MCF 10A (cell line): Measurements from ENCODE around the gene TRPC4AP. TPM values are rescaled to one million over a fixed set of nuclear protein-coding genes. Genes with fewer than 3 reads are reported as not detected.

Experiments
- BruUV-seq: library from RNA; stranded (reverse); fragments of 400-500 nt; replicated peaks from 2 replicates; lab custom pipeline; 2021; lab: Mats Ljungman, UMichigan
- CTCF ChIA-PET: fragments of 300-600 bp; sonication (Branson Sonifier 250); formaldehyde crosslinking; extraction: SDS; loops from one replicate; lab custom pipeline; 2021; ENCODE audit warnings: antibody characterized with exemption, inconsistent platforms; lab: Yijun Ruan, JAX
- POLR2A ChIA-PET: fragments of 300-600, 350-650 bp; sonication (Branson Sonifier 250); formaldehyde crosslinking; extraction: SDS; loops from one replicate; lab custom pipeline; 2020; ENCODE audit warnings: antibody characterized with exemption, inconsistent platforms; lab: Yijun Ruan, JAX
- DNase-seq: peaks from one replicate; pipeline ENCODE4 v3.0.0-alpha.2; 2018; ENCODE audit not compliant: unreplicated experiment
- H3K27ac Mint-ChIP-seq: one replicate; pipeline ENCODE4 v1.8.0; 2022; ENCODE audit warnings: mild to moderate bottlenecking, low read depth, mixed read lengths; ENCODE audit not compliant: unreplicated experiment
- H3K27me3 Mint-ChIP-seq: one replicate; pipeline ENCODE4 v1.8.0; 2022; ENCODE audit warnings: mixed read lengths; ENCODE audit not compliant: insufficient read depth, unreplicated experiment
- H3K36me3 Mint-ChIP-seq: one replicate; pipeline ENCODE4 v1.8.0; 2022; ENCODE audit warnings: mild to moderate bottlenecking, moderate library complexity, mixed read lengths; ENCODE audit not compliant: insufficient read depth, unreplicated experiment
- H3K4me1 Mint-ChIP-seq: one replicate; pipeline ENCODE4 v1.8.0; 2022; ENCODE audit warnings: mixed read lengths; ENCODE audit not compliant: insufficient read depth, unreplicated experiment
- H3K4me3 Mint-ChIP-seq: one replicate; pipeline ENCODE4 v1.8.0; 2022; ENCODE audit warnings: mild to moderate bottlenecking, moderate library complexity, mixed read lengths; ENCODE audit not compliant: unreplicated experiment
- H3K9me3 Mint-ChIP-seq: one replicate; pipeline ENCODE4 v1.8.0; 2022; ENCODE audit warnings: mixed read lengths; ENCODE audit not compliant: unreplicated experiment
- intact Hi-C: fragments of 100-400 bp; cut with micrococcal nuclease; formaldehyde crosslinking; loops from 2 replicates; pipeline ENCODE4 v1.14.1; 2022
- total RNA-seq: library from RNA; stranded (reverse); gene quantifications from 2 replicates; pipeline ENCODE4 v1.2.3, GENCODE V29; 2022
- TF ChIP-seq, protein P1 (sequence below): fragments of 200-600 bp; IDR thresholded peaks from one replicate; pipeline ENCODE4 v1.8.0; 2022; ENCODE audit warnings: antibody characterized with exemption, mild to moderate bottlenecking; ENCODE audit not compliant: unreplicated experiment

Gene TRPC4AP
- total RNA-seq, 1 experiment from 2014 or later = 51.8 TPM

DNA sequence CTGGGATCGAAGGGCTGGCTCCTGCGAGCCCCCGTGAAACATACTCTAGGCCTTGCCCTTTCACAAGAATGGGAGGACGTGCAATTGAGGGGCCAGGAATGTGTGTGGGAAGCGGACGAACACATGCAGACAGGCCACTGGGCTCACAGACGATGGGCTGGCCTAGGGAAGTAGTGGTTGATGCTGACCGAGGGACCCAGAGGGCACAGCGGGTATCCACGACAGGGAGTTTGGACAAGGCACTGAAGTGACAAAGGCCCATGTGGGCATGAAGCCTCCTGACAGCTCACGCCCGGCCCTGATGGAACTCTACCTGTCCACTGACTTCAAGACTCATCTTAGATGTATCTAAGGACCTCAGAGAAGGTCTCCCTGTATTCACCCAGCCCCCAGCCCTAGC, 84.7 kb downstream of the TRPC4AP start:
- H3K27me3 Mint-ChIP-seq = no peaks in the 10 kb centered on the region
- no peak for DNase-seq
- ChIA-PET POLR2A (no interaction called here), CTCF (interaction anchor here (0.6 to 1.0 kb wide), 2 partner anchors 9 to 20 kb away, joined by 3 read pairs; no protein-coding TSS in a partner anchor)
- H3K4me1 Mint-ChIP-seq = no peaks in the 10 kb centered on the region
- peaks cover 92% of the 10 kb centered on the region for H3K36me3 Mint-ChIP-seq
- no TSS peak for BruUV-seq
- TF ChIP-seq, protein P1, sequence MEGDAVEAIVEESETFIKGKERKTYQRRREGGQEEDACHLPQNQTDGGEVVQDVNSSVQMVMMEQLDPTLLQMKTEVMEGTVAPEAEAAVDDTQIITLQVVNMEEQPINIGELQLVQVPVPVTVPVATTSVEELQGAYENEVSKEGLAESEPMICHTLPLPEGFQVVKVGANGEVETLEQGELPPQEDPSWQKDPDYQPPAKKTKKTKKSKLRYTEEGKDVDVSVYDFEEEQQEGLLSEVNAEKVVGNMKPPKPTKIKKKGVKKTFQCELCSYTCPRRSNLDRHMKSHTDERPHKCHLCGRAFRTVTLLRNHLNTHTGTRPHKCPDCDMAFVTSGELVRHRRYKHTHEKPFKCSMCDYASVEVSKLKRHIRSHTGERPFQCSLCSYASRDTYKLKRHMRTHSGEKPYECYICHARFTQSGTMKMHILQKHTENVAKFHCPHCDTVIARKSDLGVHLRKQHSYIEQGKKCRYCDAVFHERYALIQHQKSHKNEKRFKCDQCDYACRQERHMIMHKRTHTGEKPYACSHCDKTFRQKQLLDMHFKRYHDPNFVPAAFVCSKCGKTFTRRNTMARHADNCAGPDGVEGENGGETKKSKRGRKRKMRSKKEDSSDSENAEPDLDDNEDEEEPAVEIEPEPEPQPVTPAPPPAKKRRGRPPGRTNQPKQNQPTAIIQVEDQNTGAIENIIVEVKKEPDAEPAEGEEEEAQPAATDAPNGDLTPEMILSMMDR = no peak
- H3K27ac Mint-ChIP-seq = no peak overlapping the region
- intact Hi-C loops = no loop called here
- H3K4me3 Mint-ChIP-seq = no peak overlapping the region
- H3K9me3 Mint-ChIP-seq = no peaks in the 10 kb centered on the region

DNA sequence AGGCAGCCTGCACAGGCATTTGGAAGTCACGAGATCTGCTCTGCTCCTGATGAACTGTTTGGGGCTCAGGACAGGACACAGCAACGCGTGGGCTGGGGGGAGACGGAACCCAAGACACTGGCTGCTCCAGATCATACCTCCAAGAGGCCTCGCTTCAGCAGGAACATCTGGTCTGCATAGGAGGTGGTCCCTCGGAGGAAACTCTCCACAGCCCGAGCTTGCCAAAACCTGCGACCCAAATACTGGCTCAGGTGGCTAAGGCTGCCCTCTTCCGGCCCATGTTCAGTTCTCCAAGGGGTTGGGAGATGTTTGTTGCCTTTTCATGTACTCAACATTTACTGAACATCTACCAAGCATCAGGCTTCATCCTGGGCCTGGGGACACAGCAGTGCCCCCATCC, 85.2 kb downstream of the TRPC4AP start:
- TF ChIP-seq, protein P1 = no peak
- Mint-ChIP-seq H3K4me3 (no peak overlapping the region), H3K4me1 (no peaks in the 10 kb centered on the region), H3K9me3 (no peaks in the 10 kb centered on the region), H3K36me3 (peaks cover 93% of the 10 kb centered on the region), H3K27ac (no peak overlapping the region), H3K27me3 (no peaks in the 10 kb centered on the region)
- no TSS peak for BruUV-seq
- CTCF ChIA-PET = no interaction called here
- intact Hi-C loops = no loop called here
- POLR2A ChIA-PET = interaction anchor here (1.0 to 1.3 kb wide), 2 partner anchors 8 to 18 kb away, joined by 3 to 4 read pairs; no protein-coding TSS in a partner anchor
- no peak for DNase-seq

DNA sequence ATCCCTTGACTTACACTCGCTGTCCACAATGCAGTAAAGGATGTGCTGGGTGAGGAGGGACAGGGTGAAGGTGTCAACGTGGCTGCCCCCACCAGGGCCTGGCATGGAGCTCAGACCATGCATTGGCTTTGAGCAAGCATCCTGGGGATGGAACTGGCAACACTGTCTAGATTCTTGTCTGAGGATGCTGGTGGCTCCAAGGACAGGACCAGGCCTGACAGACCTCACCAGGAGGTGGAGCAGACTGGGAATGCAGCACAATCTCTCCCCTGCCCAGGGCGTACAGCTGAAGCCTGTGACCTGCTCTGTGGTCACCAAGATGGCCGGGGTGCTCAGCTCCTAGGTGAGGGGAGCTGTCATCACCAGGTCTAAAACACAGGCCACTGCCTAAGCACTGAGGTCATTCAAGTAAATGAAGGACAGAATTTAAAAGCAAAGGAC, 86.1 kb downstream of the TRPC4AP start:
- H3K4me1 Mint-ChIP-seq = no peaks in the 10 kb centered on the region
- intact Hi-C loops = no loop called here
- CTCF ChIA-PET = no interaction called here
- no TSS peak for BruUV-seq
- H3K9me3 Mint-ChIP-seq = no peaks in the 10 kb centered on the region
- no peak overlapping the region for H3K27ac Mint-ChIP-seq
- POLR2A ChIA-PET = interaction anchor here (1.0 to 1.3 kb wide), 2 partner anchors 9 to 17 kb away, joined by 3 to 4 read pairs; no protein-coding TSS in a partner anchor
- H3K4me3 Mint-ChIP-seq = no peak overlapping the region
- H3K36me3 Mint-ChIP-seq = peaks cover 89% of the 10 kb centered on the region
- TF ChIP-seq, protein P1 = no peak
- no peaks in the 10 kb centered on the region for H3K27me3 Mint-ChIP-seq
- no peak for DNase-seq

DNA sequence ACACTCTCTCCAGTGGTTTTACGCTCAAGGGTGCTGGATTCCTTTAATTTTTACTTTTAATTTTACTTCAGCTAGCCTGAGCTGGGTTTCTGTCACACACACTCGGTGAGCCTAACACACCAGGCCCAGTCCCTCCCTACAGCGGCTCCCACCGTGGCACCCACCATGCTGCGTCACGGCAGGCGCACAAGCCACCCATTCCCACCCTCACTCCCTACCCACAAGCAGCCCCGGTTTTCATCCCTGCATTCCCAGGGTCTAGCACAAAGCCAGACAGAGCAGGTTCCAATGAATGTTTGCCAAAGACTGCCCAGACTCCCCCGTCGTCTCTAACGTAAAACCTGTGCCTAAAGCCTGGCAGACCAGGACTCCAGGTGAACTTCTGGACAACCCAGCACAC, 86.6 kb downstream of the TRPC4AP start:
- H3K36me3 Mint-ChIP-seq = peaks cover 84% of the 10 kb centered on the region
- TF ChIP-seq, protein P1 = no peak
- H3K4me1 Mint-ChIP-seq = no peaks in the 10 kb centered on the region
- BruUV-seq = no TSS peak
- H3K27me3 Mint-ChIP-seq = no peaks in the 10 kb centered on the region
- ChIA-PET POLR2A (no interaction called here), CTCF (no interaction called here)
- no peak for DNase-seq
- intact Hi-C loops = no loop called here
- no peak overlapping the region for H3K4me3 Mint-ChIP-seq
- no peak overlapping the region for H3K27ac Mint-ChIP-seq
- H3K9me3 Mint-ChIP-seq = no peaks in the 10 kb centered on the region
